Neutrophil (primary cell): ENCODE measurements around the gene RPH3AL.
"Not testable (repeated sequence)": the region's sequence is repeated elsewhere in the genome, so short reads cannot be mapped to it uniquely, and the experiment has no call there.

Experiments used
- H3K27ac ChIP-seq: fragments of 200-600 bp; sonication (generic); 2 replicates; pipeline ENCODE4 v1.5.1; 2016; ENCODE audit warnings: mild to moderate bottlenecking, moderate library complexity
- H3K27me3 ChIP-seq: fragments of 200-600 bp; sonication (generic); 2 replicates; pipeline ENCODE4 v1.6.0; 2016; ENCODE audit warnings: mild to moderate bottlenecking
- H3K36me3 ChIP-seq: fragments of 200-600 bp; sonication (generic); 2 replicates; pipeline ENCODE4 v1.5.1; 2017
- H3K4me1 ChIP-seq, 2 experiments: fragments of 200-600 bp in 1 of 2; sonication (generic) in 1 of 2; 1 replicate in 1 of 2; 2 replicates in 1 of 2; pipeline versions ENCODE4 v1.5.1 to v1.6.1; 2013 to 2016; ENCODE audit warnings: low read depth in 1 of 2, low read length in 1 of 2, mild to moderate bottlenecking in 1 of 2, moderate library complexity in 1 of 2; ENCODE audit not compliant: control insufficient read depth in 1 of 2, insufficient read depth in 1 of 2
- H3K4me3 ChIP-seq, 2 experiments: fragments of 200-600 bp in 1 of 2; sonication (generic) in 1 of 2; 1 replicate in 1 of 2; 2 replicates in 1 of 2; pipeline ENCODE4 v1.5.1; 2013 to 2016; ENCODE audit warnings: low read depth in 1 of 2, low read length in 1 of 2, mild to moderate bottlenecking in 1 of 2, moderate library complexity in 1 of 2
- H3K9me3 ChIP-seq: fragments of 200-600 bp; sonication (generic); 2 replicates; pipeline ENCODE4 v1.5.1; 2016
- TF ChIP-seq, protein P1 (sequence below): fragments of 200-600 bp; sonication (generic); IDR thresholded peaks from 2 replicates; pipeline ENCODE4 v1.5.1; 2016; ENCODE audit warnings: antibody characterized with exemption

Gene RPH3AL

DNA sequence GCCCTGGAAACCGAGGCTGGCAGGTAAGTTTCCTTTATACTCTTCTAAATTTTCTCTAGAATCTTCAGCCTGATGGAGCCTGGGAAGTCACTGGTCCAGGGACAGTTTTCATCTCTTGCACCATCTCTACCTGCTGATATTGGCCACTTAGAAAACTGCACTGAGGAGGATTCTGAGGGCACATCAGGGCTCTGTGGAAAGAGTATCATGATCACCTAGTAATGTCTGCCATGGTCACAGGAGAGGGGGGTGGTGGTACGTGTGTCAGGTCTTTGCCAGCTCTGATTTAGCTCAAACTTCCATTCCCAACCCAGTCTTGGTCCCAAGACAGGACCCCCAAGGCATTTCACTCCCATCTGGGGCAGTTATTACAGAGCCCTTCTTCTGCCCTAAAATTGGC lies 136.0 kb downstream of the RPH3AL start:
- no peaks in the 10 kb centered on the region for H3K4me1 ChIP-seq

DNA sequence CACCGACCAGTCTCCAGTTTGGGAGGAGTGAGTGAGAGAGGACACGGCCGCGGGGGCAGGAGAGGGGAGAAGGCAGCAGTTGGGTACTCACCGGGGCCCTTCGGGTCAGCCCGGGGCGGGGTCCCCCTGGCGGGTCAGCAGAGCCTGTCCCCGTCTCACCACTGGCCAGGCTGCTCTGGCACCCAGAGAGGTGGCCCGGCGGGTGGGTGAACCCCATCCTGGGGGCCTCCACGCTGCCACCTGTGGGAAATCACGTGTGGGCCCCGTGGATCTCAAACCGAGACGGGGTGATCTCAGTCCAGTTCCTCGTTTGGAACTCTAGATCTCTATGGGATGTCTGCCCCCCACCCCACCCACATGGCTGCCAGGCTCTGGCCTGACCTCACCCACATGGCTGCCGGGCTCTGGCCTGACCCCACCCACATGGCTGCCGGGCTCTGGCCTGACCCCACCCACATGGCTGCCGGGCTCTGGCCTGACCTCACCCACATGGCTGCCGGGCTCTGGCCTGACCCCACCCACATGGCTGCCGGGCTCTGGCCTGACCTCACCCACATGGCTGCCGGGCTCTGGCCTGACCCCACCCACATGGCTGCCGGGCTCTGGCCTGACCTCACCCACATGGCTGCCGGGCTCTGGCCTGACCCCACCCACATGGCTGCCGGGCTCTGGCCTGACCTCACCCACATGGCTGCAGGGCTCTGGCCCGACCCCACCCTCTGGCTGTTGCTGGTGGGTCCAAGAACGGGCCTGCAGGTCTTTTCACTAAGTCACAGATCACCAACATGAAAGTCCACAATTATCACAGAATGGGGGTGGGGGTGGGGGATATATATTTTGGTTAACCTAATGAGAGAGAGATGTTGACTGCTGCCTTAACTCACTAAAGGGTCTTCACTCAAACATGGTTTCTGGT lies 136.8 kb downstream of the RPH3AL start:
- not testable (repeated sequence) for H3K4me3 ChIP-seq, H3K4me1 ChIP-seq, H3K27ac ChIP-seq, H3K9me3 ChIP-seq, H3K27me3 ChIP-seq
- peaks cover 29% of the 10 kb centered on the region for H3K36me3 ChIP-seq

More for the DNA sequence above, 136.0 kb downstream of the RPH3AL start:
- no peaks in the 10 kb centered on the region for H3K27me3 ChIP-seq
- no peak overlapping the region for H3K27ac ChIP-seq
- no peak overlapping the region for H3K4me3 ChIP-seq
- TF ChIP-seq, protein P1, sequence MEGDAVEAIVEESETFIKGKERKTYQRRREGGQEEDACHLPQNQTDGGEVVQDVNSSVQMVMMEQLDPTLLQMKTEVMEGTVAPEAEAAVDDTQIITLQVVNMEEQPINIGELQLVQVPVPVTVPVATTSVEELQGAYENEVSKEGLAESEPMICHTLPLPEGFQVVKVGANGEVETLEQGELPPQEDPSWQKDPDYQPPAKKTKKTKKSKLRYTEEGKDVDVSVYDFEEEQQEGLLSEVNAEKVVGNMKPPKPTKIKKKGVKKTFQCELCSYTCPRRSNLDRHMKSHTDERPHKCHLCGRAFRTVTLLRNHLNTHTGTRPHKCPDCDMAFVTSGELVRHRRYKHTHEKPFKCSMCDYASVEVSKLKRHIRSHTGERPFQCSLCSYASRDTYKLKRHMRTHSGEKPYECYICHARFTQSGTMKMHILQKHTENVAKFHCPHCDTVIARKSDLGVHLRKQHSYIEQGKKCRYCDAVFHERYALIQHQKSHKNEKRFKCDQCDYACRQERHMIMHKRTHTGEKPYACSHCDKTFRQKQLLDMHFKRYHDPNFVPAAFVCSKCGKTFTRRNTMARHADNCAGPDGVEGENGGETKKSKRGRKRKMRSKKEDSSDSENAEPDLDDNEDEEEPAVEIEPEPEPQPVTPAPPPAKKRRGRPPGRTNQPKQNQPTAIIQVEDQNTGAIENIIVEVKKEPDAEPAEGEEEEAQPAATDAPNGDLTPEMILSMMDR: no peak
- H3K36me3 ChIP-seq: peaks cover 23% of the 10 kb centered on the region
- H3K9me3 ChIP-seq: no peaks in the 10 kb centered on the region

DNA sequence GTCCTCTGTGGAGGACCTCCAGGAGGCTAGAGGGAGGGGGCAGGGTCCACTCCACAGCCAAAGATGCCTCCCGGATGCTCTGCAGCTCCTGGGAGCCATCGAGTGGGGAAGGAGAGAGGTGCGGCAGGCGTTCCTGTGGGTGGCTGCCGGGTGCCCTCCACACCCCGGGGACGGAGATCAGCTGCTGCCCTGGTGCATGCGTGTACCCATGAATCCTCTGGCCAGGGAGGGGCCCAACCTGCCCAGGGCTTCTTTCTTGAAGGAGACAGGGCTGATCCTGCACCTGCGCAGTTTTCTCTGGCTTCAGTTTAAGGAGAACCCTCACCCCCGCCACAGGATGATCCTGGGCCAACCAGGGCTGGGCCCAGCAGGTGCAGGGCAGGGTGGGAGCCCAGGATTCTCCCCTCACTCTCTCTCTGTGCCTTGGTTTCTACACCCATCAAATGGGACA lies 137.7 kb downstream of the RPH3AL start:
- Histone ChIP-seq H3K9me3 (no peaks in the 10 kb centered on the region), H3K4me1 (no peaks in the 10 kb centered on the region), H3K27ac (no peak overlapping the region), H3K27me3 (peaks cover 3% of the 10 kb centered on the region), H3K36me3 (peaks cover 29% of the 10 kb centered on the region), H3K4me3 (no peak overlapping the region)
- TF ChIP-seq, protein P1: no peak

DNA sequence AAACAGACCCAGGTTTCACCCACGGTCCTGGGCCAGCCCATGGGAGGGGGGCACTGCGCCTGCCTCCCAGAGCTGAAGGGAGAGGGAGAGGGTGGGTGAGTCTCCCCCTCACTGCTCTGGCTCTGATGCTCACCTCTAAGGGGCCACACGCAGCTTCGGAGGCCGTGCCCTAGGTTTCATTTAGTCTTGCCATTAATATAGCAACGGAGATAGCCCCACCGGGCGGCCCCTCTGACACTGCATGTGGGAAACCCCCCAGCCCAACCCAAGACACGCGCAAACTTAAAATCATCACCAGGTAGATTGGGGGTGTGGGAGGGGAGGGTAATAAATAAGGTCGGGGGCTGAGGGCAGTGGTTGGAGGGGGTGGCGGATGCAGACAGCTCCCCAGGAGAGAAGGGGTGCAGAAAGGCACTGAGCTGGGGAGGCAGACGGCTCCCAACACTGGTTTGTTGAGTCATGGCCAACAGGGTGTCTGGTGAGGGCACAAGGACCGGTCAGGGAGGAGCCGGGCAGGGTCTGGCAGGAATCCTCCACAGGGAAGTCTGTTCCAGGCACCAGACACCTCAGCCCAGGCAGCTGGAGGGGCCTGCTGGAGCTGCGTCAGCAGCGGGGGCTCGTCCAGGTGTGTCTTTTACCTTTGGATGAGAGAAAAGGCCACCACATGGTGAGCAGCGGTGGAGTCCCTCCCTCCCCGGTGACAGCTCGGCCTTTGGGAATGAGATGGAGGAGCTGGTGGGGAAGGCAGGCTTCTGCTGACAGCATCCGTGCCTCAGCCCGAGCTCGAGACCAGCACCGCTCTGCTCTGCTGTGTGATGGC lies 139.1 kb downstream of the RPH3AL start:
- no peaks in the 10 kb centered on the region for H3K4me1 ChIP-seq
- H3K36me3 ChIP-seq: peaks cover 29% of the 10 kb centered on the region
- H3K4me3 ChIP-seq: no peak overlapping the region
- H3K27me3 ChIP-seq: peaks cover 6% of the 10 kb centered on the region
- H3K27ac ChIP-seq: no peak overlapping the region
- no peaks in the 10 kb centered on the region for H3K9me3 ChIP-seq
- TF ChIP-seq, protein P1: no peak

DNA sequence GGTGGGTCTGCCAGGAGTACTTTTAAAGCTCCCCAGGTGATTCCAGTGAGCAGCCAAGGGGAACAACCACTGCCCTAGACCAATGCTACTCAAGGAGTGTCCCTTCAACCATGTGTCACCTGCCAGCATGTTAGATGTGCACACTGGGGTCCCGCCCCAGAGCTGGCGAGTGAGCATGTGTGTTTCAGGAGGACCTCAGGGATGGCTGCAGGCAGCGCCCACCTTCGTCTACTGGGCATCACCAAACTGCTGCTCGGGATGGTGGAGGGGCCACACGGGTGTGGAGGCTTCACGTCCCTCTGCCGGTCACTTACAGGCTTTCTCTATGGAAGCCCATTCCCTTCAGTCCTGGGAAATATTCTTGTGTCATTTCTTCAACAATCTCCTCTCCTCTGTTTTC lies 142.2 kb downstream of the RPH3AL start:
- TF ChIP-seq, protein P1: no peak

More for the DNA sequence above, 142.2 kb downstream of the RPH3AL start:
- Histone ChIP-seq H3K27me3 (peaks cover 23% of the 10 kb centered on the region), H3K27ac (no peak overlapping the region), H3K9me3 (no peaks in the 10 kb centered on the region), H3K36me3 (peaks cover 29% of the 10 kb centered on the region), H3K4me1 (no peaks in the 10 kb centered on the region), H3K4me3 (no peak overlapping the region)
